GM21619 (cell line): ENCODE data around the gene LCA5L.
"Not testable (repeated sequence)": the region's sequence is repeated elsewhere in the genome, so short reads cannot be mapped to it uniquely, and the experiment has no call there.

ENCODE experiments used
- ATAC-seq: cut with Tn5 transposase; IDR thresholded peaks from one replicate; pipeline ENCODE4 v1.9.1; 2021; ENCODE audit not compliant: unreplicated experiment

The LCA5L gene

DNA sequence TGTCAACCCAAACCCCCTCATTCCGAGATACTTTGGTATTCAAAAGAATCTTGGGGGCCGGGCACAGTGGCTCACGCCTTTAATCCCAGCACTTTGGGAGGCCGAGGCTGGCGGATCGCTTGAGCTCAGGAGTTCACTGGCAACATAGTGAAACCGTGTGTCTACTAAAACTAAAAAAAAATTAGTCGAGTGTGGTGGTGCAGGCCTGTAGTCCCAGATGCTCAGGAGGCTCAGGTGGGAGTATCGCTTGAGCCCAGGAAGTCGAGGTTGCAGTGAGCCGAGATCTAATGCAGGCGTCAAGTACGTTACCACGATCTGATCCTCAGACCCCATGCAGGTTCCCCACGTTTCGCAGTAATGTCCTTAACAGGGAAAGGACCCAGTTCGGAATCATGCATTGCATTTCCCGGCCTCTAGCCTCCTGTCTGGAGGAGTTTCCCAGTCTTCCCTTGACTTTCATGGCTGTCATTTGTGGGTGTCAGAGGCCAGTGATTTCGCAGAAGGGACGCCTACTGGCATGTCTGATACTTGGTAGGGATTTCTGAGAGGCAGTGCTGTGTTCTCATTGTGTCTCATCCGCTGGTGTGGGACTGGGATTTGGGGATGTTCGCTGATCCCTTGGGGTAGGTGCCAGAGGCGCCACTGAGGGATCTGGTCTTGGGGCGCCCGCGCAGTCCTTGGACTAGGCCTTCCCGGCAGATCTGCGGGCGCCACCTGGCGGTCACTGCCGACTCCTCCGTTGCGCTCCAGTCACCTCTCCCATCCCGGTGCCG lies 57.4 kb downstream of the LCA5L start:
- peak; percentile 76 for ATAC-seq

DNA sequence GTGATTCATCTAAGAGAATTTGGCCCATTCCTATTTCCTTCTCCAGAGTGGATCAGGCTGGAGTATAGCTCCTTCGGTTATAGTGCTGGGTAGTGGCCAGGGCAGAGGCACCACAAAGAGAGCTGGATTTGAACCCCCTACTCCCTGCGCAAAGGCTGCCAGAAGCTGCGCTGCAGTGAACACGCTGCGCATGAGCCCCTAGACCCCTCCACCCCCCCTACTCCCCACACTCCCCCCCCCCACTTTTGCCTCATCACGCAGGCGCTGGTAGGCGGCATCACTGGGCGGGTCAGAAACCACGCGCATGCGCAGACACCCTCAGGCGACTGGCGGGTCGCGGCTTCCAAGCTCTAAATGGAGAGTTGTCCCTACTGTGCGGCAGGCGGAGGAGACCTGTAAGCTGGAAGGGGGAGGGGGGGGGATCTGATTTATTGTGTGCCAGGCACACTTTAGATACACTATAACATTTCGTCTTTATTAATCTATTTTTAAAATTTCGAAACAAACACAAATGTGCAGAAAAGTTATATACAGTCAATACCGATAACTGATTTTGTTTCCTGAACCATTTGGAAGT lies 58.0 kb downstream of the LCA5L start:
- ATAC-seq, result peak; percentile 45

DNA sequence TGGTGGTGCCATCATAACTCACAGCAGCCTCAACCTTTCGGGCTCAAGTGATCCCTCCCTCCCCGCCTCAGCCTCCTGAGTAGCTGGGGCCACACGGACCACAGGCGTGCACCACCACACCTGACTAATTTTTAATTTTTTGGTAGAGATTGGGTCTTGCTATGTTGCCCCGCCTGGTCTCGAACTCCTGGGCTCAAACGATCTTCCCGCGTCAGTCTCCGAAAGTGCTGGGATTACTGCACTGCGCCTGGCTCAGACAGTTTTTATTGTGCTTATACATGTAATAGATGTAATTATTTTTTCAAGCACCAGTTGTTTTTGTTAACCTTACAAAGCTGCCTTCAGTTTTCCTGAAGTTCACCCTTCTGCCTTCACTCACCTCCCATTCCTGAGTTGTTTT lies 58.7 kb downstream of the LCA5L start:
- no peak for ATAC-seq

DNA sequence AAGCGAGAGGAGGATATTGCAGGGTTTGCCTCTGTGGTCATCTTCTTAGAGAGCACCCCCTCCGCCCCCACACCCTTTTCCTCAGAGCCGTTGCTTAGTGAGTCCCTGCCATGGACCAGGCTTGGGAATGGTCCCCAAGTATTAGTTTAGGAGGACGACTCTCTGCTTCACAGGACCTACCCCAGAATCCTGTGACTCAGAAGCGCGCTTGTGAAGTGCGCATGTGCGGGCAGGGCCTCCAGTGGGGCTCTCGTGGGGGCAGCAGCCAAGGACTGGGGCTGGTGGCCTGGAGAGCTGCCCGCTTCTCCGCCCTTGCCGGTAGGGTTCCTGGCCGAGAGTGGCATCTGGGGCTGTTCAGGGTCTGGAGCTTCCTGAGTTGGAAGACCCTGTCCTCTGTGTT lies 59.4 kb downstream of the LCA5L start:
- no peak for ATAC-seq

DNA sequence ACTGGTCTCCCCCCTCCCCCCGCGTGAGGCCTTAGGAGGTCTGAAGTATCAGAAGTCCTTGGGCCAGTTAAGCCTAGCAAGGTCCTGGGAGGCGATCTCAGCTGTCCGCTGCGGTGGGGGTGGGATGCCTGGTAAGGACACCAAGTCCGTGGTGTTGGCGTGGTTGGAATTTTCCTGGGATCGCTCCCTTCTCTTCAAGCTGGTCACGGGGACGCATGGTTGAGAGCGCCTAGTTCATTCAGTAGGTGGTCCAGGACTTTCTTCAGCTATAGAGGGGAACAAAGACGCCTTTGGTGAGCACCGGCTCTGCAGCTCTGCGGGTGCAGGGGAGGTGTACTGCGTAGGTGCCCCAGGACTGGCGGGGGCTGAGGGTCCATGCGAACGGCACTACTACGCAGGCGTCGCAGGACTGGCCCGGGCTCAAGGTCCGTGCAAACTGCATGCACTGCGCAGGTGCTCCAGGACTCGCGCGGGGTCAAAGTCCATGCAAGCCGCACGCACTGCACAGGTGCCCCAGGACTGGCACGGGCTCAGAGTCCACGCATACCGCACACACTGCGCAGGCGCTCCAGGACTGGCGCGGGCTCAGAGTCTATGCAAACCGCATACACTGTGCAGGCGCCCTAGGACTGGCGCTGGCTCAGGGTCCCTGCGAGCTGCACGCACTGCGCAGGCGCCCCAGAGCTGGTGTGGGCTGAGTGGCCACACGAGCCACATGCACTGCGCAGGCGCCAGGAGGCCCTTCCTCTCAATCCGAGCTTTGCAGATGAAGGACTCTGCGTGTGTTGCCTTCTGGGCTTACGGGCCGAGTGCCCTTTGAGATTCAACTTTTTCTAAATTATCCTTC lies 60.1 kb downstream of the LCA5L start:
- no peak for ATAC-seq

DNA sequence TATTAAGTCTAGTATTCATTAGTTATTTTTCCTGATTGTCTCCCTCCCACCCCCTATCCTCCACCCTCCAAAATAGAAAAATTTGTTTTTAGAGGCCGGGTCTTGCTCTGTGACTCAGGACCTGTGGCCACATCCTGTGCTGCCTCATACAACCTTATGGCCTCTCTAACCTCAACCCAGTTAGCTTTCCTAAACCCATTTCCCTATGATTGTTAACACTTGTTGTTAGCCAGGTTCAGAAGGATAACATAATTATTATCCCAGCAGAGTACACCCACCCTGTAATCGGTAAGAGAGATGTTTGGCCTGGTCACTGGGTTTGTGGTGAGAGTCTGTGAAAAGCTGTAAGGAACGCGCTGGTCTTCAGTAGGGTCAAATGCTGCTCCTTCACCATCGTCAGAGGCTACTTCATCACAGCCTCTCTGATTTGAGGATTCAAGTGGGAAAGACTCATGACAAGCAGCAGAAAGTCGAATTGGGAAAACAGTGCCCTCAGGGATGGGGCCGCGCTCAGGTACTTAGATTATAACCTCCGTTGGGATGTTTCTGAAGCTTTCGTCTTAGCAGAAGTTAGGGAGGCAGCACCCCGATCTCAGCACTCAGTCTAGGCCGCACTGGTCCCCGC lies 60.8 kb downstream of the LCA5L start:
- ATAC-seq, result no peak

DNA sequence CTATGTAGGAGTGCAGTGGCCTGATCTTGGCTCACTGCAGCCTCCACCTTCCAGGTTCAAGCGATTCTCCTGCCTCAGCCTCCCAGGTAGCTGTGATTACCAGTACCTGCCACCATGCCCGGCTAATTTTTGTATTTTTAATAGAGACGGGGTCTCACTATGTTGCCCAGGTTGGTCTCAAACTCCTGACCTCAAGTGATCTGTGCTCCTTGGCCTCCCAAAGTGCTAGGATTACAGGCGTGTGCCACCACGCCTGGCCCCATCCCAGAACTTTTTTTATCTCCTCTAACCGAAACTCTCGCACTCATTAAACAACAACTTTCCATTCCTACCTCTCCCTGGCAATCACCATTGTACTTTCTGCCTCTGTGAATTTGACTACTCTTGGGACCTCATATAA lies 63.5 kb downstream of the LCA5L start:
- ATAC-seq, result not testable (repeated sequence)

DNA sequence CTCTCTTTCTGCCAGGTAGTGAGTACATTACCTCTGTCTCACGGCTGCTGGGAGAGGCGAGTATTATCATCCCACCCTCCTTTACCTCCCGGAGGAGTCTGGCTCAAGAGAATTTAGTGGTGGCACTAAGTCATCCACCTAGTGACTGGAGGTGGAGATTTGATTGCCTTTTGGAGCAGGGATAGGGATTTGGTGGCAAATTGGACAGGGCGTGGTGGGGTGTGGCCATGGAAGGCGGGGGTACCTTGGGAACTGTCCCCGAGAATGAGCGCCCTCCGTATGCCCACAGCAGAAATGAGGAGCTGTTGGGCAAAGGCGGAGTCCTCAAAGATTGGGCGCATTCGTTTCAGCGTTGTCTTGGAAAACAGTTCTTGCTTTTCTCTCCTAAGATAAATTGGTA lies 64.6 kb downstream of the LCA5L start:
- no peak for ATAC-seq

DNA sequence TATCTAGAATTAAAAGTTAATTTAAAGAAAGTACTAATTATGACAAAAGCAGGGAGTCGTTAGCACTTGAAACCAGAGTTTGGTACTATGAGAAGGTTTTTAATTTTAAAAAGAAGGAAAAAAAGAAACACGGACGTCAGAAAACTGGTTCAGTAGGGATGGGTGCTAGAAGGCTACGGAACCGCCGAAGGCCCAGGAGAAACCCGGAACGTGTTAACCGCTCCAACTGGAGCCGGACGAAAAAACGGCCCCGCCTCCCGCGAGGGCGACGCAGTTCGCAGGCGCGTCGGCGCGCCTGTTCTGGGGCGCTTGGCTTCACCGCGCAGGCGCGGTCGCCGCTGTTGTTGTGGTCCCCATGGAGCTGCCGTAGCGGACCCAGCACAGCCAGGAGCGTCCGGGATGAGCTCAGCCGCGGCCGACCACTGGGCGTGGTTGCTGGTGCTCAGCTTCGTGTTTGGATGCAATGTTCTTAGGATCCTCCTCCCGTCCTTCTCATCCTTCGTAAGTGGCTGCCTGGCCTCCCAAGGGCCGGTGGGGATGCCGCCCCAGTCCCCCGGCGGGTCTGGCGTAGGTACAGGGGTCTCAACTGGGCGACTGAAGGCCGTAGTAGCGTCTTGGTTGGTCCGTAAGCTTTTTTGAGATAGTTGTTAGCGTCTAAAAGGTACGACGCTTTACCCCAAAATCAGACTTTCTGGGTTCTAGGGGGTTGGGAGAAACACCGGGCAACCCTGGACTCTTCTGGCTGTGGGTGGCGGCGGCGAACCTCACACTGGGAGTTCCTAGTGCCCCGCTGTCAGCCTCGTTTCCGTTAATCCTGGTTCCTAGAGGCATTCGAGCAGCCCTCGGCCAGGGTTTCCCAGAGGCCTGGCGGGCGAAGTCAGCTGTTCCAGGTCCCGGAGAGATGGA lies 65.3 kb downstream of the LCA5L start:
- ATAC-seq, result peak; percentile 90

DNA sequence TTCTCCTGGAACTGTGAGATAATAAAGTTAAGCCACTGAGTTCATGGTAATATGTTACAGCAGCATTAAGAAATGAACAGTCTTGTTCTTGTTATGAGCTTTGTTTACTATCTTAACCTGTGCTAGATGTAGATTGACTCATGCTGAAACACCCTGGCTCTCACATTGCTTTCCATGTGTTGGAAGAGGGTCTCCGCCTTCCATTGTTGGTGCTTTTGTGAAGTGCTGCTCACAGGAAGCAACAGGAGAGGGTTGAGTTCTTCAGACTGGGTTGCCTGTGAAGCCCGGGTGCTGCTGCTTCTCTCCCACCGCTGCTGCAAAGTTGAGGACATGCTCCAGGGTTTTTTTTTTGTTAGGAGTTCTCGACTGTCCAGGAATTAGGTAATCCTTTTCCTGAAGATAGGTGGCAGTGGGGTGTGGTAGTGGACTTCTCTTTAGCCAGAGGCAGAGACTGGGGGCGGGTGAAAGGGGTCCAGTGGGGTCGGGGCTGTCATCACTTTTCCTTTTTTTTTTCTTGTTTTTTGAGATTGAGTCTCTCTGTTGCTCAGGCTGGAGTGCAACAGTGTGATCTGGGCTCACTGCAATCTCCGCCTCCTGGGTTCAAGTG lies 68.0 kb downstream of the LCA5L start:
- ATAC-seq, result no peak

DNA sequence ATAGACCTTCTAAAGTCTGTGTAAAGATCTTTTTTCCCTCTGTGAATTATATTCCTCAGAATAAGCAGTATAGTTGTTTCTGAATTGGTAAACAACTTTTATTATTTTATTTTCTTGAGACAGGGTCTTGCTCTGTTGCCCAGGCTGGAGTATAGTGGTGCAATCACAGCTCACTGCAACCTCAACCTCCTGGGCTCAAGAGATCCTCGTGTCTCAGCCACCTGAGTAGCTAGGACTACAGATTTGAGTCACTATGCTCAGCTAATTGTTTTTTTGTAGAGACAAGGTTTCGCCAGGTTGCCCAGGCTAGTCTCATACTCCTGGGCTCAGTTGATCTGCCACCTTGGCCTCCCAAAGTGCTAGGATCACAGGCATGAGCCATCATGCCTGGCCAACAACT lies 70.1 kb downstream of the LCA5L start:
- no peak for ATAC-seq

DNA sequence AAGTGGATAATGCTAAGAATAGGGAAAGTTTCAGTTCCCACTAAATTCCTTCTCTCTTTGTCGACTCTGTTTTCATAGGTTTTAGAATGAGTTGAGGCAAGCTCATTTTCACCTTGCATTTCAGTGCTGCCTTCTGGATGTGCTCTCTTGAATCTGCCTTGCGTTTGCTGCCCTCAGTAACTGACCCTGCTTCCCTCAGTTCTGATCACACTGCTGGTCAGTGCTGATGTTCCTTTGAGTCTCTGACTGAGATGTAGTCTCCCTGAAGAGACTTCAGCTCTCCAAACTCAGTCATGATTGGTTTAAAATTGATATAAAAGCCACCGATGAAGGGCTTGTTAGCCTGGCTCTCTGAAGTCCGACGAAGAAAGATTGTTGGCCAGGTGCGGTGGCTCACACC lies 71.5 kb downstream of the LCA5L start:
- ATAC-seq, result no peak

DNA sequence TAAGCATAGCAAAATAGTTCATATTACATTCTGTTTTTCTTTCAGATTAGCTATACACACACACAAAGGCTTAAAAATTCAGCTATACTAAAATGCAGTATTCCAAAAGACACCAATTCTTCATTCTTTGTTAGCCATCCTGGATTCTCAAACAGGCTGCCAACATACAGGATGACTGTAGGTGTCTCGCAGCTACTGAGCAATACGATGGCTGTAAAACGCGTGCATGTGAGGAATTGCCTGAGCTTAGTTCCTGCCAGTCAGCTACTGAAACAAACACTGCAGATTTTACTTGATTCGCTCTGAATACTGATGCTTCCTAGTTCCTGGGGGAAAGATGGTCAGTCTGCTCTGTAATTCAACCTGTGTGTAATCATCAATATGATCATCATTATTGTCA lies 71.9 kb downstream of the LCA5L start:
- no peak for ATAC-seq

DNA sequence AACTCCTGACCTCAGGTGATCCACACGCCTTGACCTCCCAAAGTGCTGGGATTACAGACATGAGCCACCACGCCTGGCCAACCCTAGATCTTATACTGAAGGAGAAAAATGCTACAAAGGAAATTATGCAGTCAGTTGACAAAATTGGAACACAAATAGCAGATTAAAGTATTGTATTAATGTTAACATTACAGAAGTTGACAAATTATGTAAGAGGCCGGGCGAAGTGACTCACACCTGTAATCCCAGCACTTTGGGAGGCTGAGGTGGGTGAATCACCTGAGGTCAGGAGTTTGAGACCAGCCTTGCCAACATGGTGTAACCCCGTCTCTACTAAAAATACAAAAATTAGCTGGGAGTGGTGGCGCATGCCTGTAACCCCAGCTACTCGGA lies 75.7 kb downstream of the LCA5L start:
- ATAC-seq, result not testable (repeated sequence)

DNA sequence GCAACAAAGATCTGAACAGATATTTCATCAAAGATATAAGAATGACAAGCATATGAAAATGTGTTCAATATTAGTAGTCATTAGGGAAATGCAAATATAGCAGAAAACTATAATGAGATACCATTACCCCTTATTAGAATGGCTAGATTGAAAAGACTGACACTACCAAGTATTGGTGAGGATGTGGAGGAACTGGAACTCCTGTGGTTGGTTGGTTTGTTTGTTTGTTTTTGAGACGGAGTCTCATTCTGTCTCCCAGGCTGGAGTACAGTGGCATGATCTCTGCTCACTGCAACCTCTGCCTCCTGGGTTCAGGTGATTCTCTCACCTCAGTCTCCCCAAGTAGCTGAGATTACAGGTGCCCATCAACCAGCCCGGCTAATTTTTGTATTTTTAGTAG lies 77.8 kb downstream of the LCA5L start:
- ATAC-seq, result no peak

DNA sequence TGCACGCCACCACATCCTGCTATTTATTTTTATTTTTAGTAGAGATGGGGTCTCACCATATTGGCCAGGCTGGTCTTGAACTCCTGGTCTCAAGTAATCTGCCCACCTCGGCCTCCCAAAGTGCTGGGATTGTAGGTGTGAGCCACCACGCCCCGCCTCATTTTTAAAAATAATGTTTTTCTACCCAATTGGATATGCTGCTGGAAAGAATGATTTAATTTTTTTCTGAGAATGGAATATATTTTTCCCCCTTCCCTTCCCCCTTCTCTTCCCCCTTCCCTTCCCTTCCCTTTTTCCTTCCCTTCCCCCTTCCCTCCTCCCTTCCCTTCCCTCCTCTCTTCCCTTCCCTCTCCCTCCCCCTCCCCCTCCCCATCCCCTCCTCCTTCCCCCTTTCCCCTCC lies 79.0 kb downstream of the LCA5L start:
- no peak for ATAC-seq

DNA sequence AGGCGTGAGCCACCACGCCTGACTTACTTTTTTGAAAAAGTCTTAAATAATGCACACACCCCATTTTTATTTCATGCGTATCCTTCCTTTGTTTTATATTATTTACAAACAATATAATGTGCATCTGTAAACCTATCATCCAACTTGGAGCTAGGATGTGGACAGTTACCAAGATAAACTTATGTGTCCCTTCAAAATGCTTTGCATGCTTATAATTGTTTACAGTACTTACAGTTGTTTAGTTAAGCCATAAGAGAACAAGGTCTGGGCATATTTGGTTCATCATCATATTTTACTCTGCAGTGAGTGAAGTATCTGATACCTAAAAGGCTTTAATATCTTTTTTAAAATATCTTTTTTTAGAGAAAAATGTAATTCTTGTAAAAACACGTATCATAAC lies 80.6 kb downstream of the LCA5L start:
- ATAC-seq, result no peak

DNA sequence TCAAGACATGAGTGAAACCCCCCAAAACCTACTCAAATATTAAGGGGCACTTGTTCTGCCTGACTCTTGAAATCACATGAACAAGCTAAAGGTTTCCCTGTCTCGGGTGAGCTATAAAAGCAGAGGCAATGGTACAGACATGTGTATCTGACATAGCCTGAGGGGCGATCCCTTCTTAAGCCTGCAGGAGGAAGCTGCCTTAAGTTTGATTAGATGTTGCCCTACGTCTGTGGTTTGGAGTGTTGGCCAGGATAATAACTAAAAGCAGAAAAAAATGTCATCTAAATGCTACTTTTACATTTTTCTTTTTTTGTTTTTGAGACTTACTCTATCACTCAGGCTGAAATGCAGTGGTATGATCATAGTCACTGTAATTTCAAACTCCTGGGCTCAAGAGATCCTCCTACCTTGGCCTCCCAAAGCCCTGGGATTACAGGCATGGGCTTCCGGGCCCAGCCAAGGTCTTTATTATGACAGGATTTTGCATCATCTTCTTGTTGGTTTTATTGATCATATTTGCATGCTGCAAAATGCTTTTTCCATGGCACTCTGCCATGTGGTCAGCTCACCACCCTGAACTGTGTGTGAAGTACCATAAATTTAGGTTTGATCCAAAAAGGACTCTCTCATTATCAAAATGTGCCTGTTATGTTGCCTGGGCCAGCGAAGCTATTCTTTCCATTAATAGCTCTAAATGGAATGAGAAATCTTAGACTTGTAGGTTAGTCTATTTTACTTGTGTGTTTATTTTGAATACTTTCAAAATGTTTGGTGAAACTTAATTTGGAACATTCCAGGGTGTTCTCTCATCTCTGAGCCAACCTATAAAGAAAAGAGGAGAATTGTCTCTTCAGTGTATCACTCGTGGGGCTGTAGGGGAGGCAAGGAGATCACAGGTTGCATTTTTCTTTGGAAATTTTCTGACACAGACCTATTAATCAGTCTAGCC lies 81.7 kb downstream of the LCA5L start:
- no peak for ATAC-seq

DNA sequence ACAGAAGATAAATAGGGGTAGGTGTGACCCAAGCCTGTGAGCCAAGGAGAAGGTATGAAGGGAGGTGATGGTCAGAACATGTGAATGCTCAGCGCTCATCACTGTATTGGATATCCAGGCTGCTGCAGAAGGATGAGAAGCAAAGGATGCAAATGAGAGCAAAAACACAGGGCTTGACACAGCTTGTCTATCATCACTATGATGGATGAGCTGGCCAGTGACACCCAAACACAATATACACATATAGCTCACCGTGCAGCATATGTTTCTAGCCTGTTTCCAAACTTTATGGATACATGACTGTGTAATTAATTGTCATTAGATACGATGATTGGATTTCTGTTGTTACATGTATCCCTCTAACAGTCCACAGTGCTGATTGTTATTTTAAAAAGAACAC lies 82.8 kb downstream of the LCA5L start:
- ATAC-seq, result no peak
